Measurements from ENCODE around the gene C1QL3. TPM values are rescaled to one million over a fixed set of nuclear protein-coding genes. Genes with fewer than 3 reads are reported as not detected.

The C1QL3 gene
- total RNA-seq, 1 experiment from 2014 or later, result not detected

DNA sequence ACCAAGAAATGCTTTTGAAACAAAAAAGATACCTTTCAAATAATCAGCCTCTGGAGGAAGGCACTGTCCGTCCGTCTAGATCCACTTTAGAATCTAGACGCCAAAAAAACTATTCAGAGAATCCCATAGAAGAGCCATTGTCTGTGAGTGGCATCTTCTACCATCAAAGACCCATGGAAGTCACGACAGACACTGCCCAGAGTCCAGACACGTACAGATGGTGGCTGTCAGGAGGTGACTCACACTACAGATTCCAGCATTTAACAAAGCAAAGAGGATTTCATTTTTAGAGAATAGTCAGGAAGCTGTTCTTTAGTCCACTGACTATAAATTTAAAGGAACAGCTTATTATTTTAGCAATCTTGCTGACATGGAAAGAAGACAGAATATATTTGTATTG is 11.7 kb downstream of the C1QL3 start:
- TF ChIP-seq CTCF (conservative IDR thresholded peaks at IDR 0.05; ENCODE audit: low read depth, low read length) (no peak), EZH2 (IDR thresholded peaks at IDR 0.05; ENCODE audit: borderline replicate concordance, low read depth, low read length, poor library complexity, severe bottlenecking) (no peak)
- Histone ChIP-seq H3K27ac (ENCODE audit: low read depth, low read length, poor library complexity, severe bottlenecking) (no peak overlapping the region), H3K4me3 (ENCODE audit: low read depth, low read length, poor library complexity, severe bottlenecking) (no peak overlapping the region), H3K27me3 (replicated peaks; ENCODE audit: insufficient read depth, low read depth, low read length, poor library complexity) (peaks cover 55% of the 10 kb centered on the region), H3K4me1 (ENCODE audit: insufficient read depth, low read length, poor library complexity, severe bottlenecking) (peaks cover 2% of the 10 kb centered on the region), H3K36me3 (ENCODE audit: insufficient read depth, low read length, poor library complexity, severe bottlenecking) (no peaks in the 10 kb centered on the region), H3K9me3 (ENCODE audit: low read depth, low read length, poor library complexity, severe bottlenecking) (no peaks in the 10 kb centered on the region)
- ChIA-PET POLR2A (ENCODE audit: low non-redundant PET) (no interaction called here), CTCF (no interaction called here)
- intact Hi-C loops (cut with micrococcal nuclease; ENCODE audit: unreplicated experiment), result no loop called here
- BruUV-seq (replicated peaks), result no TSS peak
- DNase-seq (ENCODE audit: low spot score), result peak; percentile 23

GRCh38 chr10:16505161-16505560 is 16.5 kb downstream of the C1QL3 start:
- intact Hi-C loops (cut with micrococcal nuclease; ENCODE audit: unreplicated experiment), result no loop called here
- CTCF ChIA-PET, result no interaction called here
- Histone ChIP-seq H3K27me3 (replicated peaks; ENCODE audit: insufficient read depth, low read depth, low read length, poor library complexity) (peaks cover 17% of the 10 kb centered on the region), H3K36me3 (ENCODE audit: insufficient read depth, low read length, poor library complexity, severe bottlenecking) (no peaks in the 10 kb centered on the region), H3K4me3 (ENCODE audit: low read depth, low read length, poor library complexity, severe bottlenecking) (no peak overlapping the region), H3K27ac (ENCODE audit: low read depth, low read length, poor library complexity, severe bottlenecking) (no peak overlapping the region), H3K9me3 (ENCODE audit: low read depth, low read length, poor library complexity, severe bottlenecking) (no peaks in the 10 kb centered on the region), H3K4me1 (ENCODE audit: insufficient read depth, low read length, poor library complexity, severe bottlenecking) (peaks cover 6% of the 10 kb centered on the region)
- TF ChIP-seq EZH2 (IDR thresholded peaks at IDR 0.05; ENCODE audit: borderline replicate concordance, low read depth, low read length, poor library complexity, severe bottlenecking), result no peak
- POLR2A ChIA-PET (ENCODE audit: low non-redundant PET), result no interaction called here
- peak; percentile 70 for DNase-seq (ENCODE audit: low spot score)
- BruUV-seq (replicated peaks), result no TSS peak

DNA sequence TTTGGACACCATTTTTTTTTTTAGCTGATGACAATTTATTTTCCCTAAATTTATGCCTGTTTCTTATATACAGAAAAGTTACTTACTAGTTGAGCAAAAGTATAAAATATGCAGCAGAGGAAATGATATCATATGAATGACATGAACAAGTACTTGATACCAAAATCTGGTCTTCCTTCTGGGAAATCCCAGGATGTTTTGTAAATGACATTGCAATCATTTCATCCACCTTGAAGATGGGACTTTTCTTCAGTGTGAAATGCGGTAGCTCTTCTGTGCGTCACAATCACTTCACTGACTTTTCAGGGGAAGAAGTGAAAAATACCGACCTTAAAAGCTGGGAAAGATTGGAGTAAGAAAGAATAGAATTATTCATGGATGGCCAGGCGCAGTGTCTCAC is 23.8 kb downstream of the C1QL3 start:
- DNase-seq (ENCODE audit: low spot score), result no peak
- H3K9me3 ChIP-seq (ENCODE audit: low read depth, low read length, poor library complexity, severe bottlenecking), result no peaks in the 10 kb centered on the region
- H3K27me3 ChIP-seq (replicated peaks; ENCODE audit: insufficient read depth, low read depth, low read length, poor library complexity), result peaks cover 8% of the 10 kb centered on the region
- H3K36me3 ChIP-seq (ENCODE audit: insufficient read depth, low read length, poor library complexity, severe bottlenecking), result no peaks in the 10 kb centered on the region
- POLR2A ChIA-PET (ENCODE audit: low non-redundant PET), result interaction anchor here (0.6 kb wide), 1 partner anchor 16 kb away, joined by 3 read pairs; no protein-coding TSS in a partner anchor
- intact Hi-C loops (cut with micrococcal nuclease; ENCODE audit: unreplicated experiment), result no loop called here
- TF ChIP-seq CTCF (conservative IDR thresholded peaks at IDR 0.05; ENCODE audit: low read depth, low read length) (no peak), EZH2 (IDR thresholded peaks at IDR 0.05; ENCODE audit: borderline replicate concordance, low read depth, low read length, poor library complexity, severe bottlenecking) (no peak)
- no TSS peak for BruUV-seq (replicated peaks)
- no peak overlapping the region for H3K4me3 ChIP-seq (ENCODE audit: low read depth, low read length, poor library complexity, severe bottlenecking)
- CTCF ChIA-PET, result no interaction called here
- no peaks in the 10 kb centered on the region for H3K4me1 ChIP-seq (ENCODE audit: insufficient read depth, low read length, poor library complexity, severe bottlenecking)
- H3K27ac ChIP-seq (ENCODE audit: low read depth, low read length, poor library complexity, severe bottlenecking), result no peak overlapping the region

DNA sequence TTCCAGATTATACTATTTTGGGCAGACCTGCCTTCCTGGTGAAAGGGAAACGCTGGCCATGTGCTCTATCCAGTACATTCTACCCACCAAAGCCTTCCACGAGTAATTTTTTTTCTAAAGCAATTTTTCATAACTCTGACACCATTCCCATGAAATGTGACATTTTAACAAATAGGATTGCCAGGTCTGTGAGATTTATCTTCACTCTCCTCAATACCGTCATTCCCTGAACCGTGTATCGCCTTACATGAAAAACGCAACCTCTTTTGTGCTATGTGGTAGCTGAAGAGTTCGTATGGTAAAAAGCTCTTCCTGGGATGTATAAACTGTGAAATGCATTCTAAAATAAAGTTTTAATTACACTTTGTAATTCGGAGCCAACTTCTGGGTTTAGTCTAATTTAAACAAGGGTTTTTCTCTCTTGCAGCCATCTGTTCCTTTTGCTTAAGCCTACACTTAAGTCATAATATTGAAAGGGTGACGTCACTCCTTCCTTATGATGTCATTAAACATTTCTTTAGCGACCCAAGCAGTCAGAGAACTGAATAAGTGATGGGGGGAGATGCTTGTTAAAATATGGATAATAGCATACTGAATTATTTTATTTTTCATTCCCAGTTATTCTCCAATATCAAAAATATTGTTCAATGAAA is 27.7 kb downstream of the C1QL3 start:
- Histone ChIP-seq H3K4me3 (ENCODE audit: low read depth, low read length, poor library complexity, severe bottlenecking) (no peak overlapping the region), H3K27ac (ENCODE audit: low read depth, low read length, poor library complexity, severe bottlenecking) (no peak overlapping the region), H3K4me1 (ENCODE audit: insufficient read depth, low read length, poor library complexity, severe bottlenecking) (no peaks in the 10 kb centered on the region), H3K9me3 (ENCODE audit: low read depth, low read length, poor library complexity, severe bottlenecking) (no peaks in the 10 kb centered on the region), H3K36me3 (ENCODE audit: insufficient read depth, low read length, poor library complexity, severe bottlenecking) (no peaks in the 10 kb centered on the region), H3K27me3 (replicated peaks; ENCODE audit: insufficient read depth, low read depth, low read length, poor library complexity) (peaks cover 11% of the 10 kb centered on the region)
- no peak for DNase-seq (ENCODE audit: low spot score)
- TF ChIP-seq CTCF (conservative IDR thresholded peaks at IDR 0.05; ENCODE audit: low read depth, low read length) (no peak), EZH2 (IDR thresholded peaks at IDR 0.05; ENCODE audit: borderline replicate concordance, low read depth, low read length, poor library complexity, severe bottlenecking) (no peak)
- BruUV-seq (replicated peaks), result no TSS peak
- intact Hi-C loops (cut with micrococcal nuclease; ENCODE audit: unreplicated experiment), result no loop called here
- POLR2A ChIA-PET (ENCODE audit: low non-redundant PET), result no interaction called here
- CTCF ChIA-PET, result no interaction called here

Measured in A673 (cell line).